GM12801 (cell line): ENCODE measurements around the gene ZNF592.

Experiments
- TF ChIP-seq, protein P1 (sequence below): IDR thresholded peaks from one replicate; pipeline ENCODE4 v1.5.1; 2011; ENCODE audit warnings: control low read depth; ENCODE audit not compliant: insufficient read length; ENCODE audit errors: extremely low read depth

ZNF592 gene

GRCh38 chr15:84830036-84830435, 81.6 kb downstream of the ZNF592 start:
- TF ChIP-seq, protein P1, sequence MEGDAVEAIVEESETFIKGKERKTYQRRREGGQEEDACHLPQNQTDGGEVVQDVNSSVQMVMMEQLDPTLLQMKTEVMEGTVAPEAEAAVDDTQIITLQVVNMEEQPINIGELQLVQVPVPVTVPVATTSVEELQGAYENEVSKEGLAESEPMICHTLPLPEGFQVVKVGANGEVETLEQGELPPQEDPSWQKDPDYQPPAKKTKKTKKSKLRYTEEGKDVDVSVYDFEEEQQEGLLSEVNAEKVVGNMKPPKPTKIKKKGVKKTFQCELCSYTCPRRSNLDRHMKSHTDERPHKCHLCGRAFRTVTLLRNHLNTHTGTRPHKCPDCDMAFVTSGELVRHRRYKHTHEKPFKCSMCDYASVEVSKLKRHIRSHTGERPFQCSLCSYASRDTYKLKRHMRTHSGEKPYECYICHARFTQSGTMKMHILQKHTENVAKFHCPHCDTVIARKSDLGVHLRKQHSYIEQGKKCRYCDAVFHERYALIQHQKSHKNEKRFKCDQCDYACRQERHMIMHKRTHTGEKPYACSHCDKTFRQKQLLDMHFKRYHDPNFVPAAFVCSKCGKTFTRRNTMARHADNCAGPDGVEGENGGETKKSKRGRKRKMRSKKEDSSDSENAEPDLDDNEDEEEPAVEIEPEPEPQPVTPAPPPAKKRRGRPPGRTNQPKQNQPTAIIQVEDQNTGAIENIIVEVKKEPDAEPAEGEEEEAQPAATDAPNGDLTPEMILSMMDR, result no peak

DNA sequence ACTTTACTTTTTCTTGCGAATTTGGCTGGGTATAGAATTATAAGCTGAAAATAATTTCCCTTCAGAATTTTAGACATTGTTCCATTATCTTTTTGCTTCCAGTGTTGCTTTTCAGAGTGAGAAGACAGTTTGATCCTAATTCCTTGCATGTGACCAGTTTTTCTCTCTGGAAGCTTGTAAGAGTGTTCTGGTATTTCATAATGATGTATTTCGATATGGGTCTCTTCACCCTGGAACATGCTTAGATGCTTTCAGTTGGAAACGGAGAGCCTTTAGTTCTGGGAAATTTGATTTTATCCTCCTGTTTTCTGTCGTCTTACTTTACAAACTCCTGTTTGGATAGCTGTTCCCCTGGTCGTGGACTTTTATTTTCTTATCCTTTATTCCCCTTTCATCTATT, 82.6 kb downstream of the ZNF592 start:
- TF ChIP-seq, protein P1, result no peak

DNA sequence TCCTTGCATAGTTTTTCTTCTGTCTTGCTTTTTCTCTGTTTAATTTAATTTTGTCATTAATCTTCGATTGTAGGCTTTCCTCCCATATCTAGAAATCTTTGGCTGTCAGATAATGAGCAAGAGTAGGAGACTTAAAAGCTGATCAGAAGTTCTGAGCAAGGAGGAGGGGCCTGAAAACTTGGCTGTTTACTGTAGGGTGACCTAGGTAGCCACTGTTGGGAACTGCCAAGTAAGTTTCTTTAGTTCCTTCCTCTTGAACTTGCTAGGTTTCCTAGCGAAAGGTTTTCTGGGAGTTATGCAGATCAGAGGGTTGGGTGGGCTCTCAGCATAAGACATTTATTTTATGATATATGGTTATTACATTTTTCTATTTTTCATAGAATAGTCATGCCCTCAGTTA, 83.2 kb downstream of the ZNF592 start:
- TF ChIP-seq, protein P1, result no peak

DNA sequence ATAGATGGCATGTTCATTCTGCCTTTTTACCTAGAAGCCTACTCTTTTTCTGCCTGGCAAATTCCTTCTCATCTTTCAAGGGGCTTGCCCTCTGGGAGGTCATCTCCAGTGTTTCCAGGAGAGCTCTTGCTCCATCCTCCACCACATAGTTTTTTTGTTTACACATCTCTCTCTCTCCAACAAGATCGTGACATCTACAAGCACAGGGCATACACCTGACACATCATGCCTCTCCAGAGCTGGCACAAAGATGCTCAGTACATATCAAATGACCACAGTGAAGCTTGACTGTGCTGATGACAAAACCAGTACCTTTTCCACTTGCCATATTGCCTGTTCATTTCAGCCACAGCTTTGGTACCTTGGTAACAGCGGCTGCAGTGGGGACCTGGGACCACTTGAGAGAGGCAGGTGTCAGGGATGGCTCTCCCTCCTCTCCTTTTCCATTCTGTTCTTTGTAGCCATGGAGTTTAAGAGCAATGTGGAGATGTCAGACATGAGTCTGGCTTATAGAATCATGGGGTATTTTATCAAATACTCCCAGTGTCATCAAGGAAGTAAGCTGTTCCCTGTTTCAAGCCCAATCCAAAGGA, 84.2 kb downstream of the ZNF592 start:
- TF ChIP-seq, protein P1, result no peak

DNA sequence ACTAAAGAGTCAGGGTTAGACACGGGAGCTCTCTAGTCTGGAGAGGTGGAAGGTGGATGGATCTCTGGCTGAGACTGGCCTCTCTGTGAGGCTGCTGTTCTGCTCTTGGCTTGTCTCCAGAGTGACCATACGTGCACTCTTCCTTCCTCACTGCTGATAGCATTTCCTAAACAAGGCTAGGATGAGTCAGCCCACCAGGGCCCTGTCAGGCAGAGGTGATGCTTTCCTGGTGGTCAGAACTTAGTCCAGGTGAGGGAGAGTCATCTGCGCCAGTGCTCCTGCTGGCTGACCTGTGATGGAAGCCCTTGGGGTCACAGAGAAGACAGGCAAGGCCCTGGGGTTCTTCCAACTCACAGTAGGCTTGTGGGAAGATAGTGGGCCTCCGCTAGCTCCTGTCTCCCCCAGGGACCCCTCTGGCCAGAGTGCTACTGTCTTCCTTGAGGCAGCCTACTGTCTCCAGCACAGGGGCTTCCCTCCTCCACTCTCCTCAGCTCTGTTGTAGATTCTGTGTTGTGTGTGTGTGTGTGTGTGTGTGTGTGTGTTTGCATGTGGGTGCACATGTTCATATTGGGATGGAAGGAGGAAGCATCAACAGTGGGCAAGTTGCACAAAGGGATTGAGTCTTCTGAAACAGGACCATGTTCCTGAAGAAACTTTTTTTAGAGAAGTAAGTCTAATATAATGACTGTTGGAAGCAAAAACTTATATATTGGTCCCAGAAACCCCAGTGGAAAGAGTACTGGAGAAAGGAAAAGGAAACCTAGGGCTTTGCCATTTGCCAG, 85.2 kb downstream of the ZNF592 start:
- TF ChIP-seq, protein P1, result no peak

DNA sequence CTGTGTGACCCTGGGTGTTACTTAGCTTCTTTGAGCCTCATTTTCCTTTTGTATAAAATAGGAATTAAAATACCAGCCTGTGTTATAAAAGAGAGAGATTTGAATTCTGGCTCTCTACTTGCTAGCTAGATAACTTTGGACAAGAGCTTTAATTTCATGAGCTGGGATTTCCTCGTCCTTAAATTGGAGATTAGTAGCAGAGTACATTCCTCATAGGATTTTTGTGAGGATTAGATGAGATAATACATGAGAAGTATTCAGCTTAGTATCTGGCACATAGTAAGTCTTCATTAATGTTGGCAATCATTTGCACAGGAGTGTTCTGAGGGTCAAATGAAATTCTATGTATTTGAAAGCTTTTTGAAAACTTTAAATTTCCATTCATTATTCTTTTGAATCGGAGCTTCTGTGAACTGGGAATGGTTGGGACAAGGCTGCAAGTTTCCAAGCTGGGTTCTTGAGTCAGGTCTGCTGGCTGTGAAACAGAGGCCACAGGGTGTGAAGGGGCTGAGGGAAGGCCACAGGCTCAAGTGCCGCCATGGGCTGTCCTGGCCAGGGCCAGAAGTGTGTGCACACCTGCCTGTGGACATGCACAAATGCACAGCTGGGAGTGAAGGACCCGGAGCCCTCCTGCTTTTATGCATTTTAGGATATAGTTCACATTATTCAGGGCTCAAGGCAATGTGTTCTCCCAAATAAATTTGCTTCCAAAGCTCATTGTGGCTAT, 86.0 kb downstream of the ZNF592 start:
- TF ChIP-seq, protein P1, result no peak

DNA sequence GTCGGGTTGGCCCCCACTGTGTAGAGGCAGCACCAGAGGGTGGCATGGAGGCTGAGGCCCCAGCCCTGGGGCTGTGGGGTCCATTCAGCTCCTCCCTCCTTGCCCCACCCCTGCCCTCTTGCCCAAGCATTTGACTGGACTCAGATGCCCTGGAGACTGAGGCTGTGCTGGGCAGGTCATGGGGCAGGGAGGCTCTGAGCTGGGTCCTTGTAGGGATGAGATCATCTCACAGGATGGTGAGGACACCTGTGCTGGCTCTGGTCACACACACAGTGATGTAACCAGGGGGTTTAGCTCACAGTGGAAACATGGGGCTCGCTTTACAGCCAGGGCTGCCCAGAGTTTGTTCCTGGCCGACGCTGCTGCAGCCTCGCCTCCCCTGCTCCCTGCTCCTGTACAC, 86.6 kb downstream of the ZNF592 start:
- TF ChIP-seq, protein P1, result no peak
